Naive B cell (primary cell): ENCODE results near the gene AFAP1. TPM values are rescaled to one million over a fixed set of nuclear protein-coding genes. Genes with fewer than 3 reads are reported as not detected.

Experiments used
- ATAC-seq, 2 donors: fragments of 150-1000 bp; cut with Tn5 transposase; 2 replicates each; pipeline ENCODE4 v1.10.0; 2021; ENCODE audit warnings: low read depth in 2 of 2, mild to moderate bottlenecking in 2 of 2, moderate library complexity in 2 of 2
- DNase-seq: peaks from one replicate; pipeline ENCODE4 v3.0.0; 2022
- H3K27ac Mint-ChIP-seq, 6 donors: one replicate each; pipeline ENCODE4 v1.8.0; 2020 to 2022; ENCODE audit warnings: mild to moderate bottlenecking in 6 of 6, mixed read lengths in 6 of 6, moderate library complexity in 5 of 6, inconsistent platforms in 2 of 6
- H3K27me3 Mint-ChIP-seq, 3 donors: one replicate each; pipeline ENCODE4 v1.8.0; 2021 to 2022; ENCODE audit warnings: mixed read lengths in 3 of 3, mild to moderate bottlenecking in 1 of 3
- H3K36me3 Mint-ChIP-seq, 2 donors: one replicate each; pipeline ENCODE4 v1.8.0; 2020 to 2022; ENCODE audit warnings: mixed read lengths in 2 of 2, inconsistent platforms in 1 of 2, mild to moderate bottlenecking in 1 of 2
- H3K4me1 Mint-ChIP-seq, 3 donors: one replicate each; pipeline ENCODE4 v1.8.0; 2020 to 2022; ENCODE audit warnings: mixed read lengths in 3 of 3, inconsistent platforms in 1 of 3, mild to moderate bottlenecking in 1 of 3, moderate library complexity in 1 of 3
- H3K4me3 Mint-ChIP-seq, 8 donors: one replicate each; pipeline ENCODE4 v1.8.0; 2020 to 2022; ENCODE audit warnings: mild to moderate bottlenecking in 8 of 8, mixed read lengths in 8 of 8, moderate library complexity in 8 of 8, inconsistent platforms in 2 of 8
- H3K9me3 Mint-ChIP-seq, 7 donors: one replicate each; pipeline ENCODE4 v1.8.0; 2020 to 2022; ENCODE audit warnings: mixed read lengths in 7 of 7, mild to moderate bottlenecking in 5 of 7, inconsistent platforms in 2 of 7, moderate library complexity in 1 of 7
- polyA plus RNA-seq, 6 donors: library from polyadenylated mRNA; unstranded; fragments of 300-500 nt; fragmentation: Illumina TruSeq; gene quantifications; one replicate each; pipeline ENCODE4 v1.2.3, GENCODE V29; 2021; ENCODE audit warnings: low read depth in 6 of 6

The AFAP1 gene
- polyA plus RNA-seq, 6 donors from 2014 or later, result not detected

DNA sequence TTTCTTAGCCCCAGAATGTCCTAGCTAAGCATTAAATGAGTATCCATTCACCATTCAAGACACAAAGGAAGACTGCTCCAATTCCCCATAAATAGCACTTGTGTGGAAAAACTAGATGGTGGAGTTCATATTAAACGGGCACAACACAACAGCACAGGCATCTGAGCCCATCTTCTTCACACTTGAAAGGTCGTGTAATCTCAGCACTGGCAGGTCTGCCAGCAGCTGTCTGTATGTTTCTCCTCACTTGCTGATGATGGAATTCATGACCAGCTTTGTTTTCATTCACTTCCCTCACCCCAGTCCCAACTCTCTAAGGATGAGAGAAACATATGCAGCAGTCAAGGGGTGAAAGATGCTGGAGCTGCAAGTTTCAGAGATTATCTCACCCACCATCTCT is 148.7 kb downstream of the AFAP1 start:
- peaks cover 0 to 6% (median 3%) of the 10 kb centered on the region in 3 donors for H3K4me1 Mint-ChIP-seq
- peaks cover 0 to 1% (median 0%) of the 10 kb centered on the region in 7 donors for H3K9me3 Mint-ChIP-seq
- H3K4me3 Mint-ChIP-seq, result no peak overlapping the region
- peaks cover 0 to 21% (median 17%) of the 10 kb centered on the region in 3 donors for H3K27me3 Mint-ChIP-seq
- H3K27ac Mint-ChIP-seq, result no peak overlapping the region
- ATAC-seq, result no peak
- no peak for DNase-seq
- no peaks in the 10 kb centered on the region for H3K36me3 Mint-ChIP-seq

DNA sequence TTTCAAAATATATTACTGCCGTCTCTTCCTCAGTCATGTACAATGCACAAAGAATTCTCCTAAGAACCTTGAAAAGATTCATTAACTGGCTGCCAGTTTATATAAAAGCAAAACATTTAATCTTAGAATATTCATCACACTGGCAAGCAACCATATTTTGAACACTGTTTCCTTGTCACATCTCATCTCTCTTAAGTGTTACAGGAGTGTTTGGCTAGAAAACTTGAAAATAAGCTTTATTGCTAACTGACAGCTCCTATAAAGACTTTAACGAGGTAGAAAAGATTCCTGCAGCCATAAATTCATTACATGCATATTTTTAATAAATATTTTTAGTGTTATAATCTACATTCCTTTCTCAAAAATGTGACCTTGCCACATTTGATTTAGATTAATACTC is 149.6 kb downstream of the AFAP1 start:
- peaks cover 0 to 21% (median 17%) of the 10 kb centered on the region in 3 donors for H3K27me3 Mint-ChIP-seq
- no peak overlapping the region for H3K4me3 Mint-ChIP-seq
- H3K27ac Mint-ChIP-seq, result no peak overlapping the region
- ATAC-seq (no peak), DNase-seq (no peak)
- no peaks in the 10 kb centered on the region for H3K36me3 Mint-ChIP-seq
- H3K9me3 Mint-ChIP-seq, result peaks cover 0 to 1% (median 0%) of the 10 kb centered on the region in 7 donors
- peaks cover 0 to 6% (median 3%) of the 10 kb centered on the region in 3 donors for H3K4me1 Mint-ChIP-seq

DNA sequence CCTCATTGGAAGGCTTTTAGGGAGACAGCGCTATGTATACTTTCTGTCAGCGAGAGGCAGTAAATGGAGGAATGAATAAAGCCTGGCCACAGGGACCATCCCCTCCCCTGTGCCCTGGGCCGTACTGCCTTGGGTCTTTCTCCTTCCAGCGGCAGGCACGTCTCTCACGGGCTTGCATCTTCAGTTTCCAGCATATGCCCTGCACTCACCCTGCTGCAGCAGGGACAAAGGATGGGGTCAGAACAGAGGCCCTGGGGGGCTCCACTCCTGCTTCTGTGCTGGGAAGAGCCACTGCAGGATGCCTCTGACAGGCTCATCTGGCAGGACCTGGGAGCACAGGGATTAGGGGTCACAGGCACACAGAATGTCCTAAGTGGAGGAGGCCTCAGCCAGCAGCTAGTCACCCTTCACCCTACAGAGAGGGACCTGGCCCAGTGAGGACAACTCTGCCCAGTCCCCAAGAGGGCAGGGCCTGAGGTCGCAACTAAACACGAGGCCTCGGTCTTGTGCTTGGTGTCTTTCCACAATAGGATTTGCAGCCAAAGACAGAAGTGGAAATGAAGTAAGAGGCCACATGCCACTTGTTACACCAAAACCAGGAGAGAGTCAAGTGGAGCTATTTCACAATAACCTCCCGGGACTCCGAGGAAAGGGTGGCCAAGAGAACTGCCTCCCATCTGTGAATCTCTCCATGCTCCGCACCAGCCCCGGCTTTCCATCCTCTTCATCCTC is 150.8 kb downstream of the AFAP1 start:
- ATAC-seq (no peak), DNase-seq (no peak)
- Mint-ChIP-seq H3K36me3 (no peaks in the 10 kb centered on the region), H3K4me1 (peaks cover 0 to 6% (median 3%) of the 10 kb centered on the region in 3 donors), H3K27ac (no peak overlapping the region), H3K27me3 (peaks cover 0 to 24% (median 17%) of the 10 kb centered on the region in 3 donors), H3K4me3 (no peak overlapping the region), H3K9me3 (peaks cover 0 to 1% (median 0%) of the 10 kb centered on the region in 7 donors)

DNA sequence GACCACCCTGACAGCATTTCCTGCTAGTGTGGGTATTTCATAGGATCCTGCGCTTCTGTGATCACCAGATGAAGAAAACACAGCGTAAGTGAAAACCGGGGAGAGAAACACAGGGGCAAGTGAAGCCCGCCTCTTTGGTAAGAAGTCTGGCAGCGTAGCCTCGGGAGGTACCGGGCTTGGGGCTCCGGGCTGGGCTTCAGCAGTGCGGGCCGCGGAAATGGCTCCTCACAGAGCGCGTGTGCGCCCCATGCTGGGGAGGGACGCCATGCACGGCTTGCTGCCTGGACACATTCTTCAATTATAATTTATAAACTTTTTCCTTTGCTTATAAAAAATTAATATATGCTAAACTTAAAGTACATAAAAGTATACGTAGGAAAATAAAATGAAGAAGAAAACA is 151.5 kb downstream of the AFAP1 start:
- H3K36me3 Mint-ChIP-seq, result no peaks in the 10 kb centered on the region
- peaks cover 0 to 6% (median 3%) of the 10 kb centered on the region in 3 donors for H3K4me1 Mint-ChIP-seq
- DNase-seq, result no peak
- H3K9me3 Mint-ChIP-seq, result peaks cover 0 to 1% (median 0%) of the 10 kb centered on the region in 7 donors
- no peak for ATAC-seq
- no peak overlapping the region for H3K27ac Mint-ChIP-seq
- H3K4me3 Mint-ChIP-seq, result no peak overlapping the region
- H3K27me3 Mint-ChIP-seq, result peaks cover 5 to 30% (median 23%) of the 10 kb centered on the region in 3 donors

DNA sequence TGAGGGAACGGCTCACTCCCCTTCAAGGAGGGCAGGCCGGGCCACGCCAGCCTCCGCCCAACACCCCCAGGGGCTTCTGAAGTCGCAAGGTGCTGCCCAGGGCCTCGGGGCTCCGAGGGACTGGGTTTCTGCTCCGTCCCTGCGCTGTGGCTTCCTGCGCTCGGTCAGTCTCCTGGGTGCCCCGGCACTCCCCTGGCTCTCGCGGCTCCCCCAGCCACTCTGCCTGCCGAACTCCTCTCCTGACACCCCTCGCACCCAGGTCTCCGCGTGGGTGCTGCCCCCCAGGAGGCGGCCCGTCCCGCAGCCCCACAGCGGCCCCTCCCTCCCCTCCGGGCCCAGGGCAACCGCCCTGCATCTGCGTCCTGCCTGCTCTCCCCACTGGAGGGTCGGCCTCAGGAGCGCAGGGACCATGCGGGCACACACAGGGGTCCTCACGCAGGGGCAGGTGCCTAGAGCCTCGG is 151.9 kb downstream of the AFAP1 start:
- peaks cover 0 to 1% (median 0%) of the 10 kb centered on the region in 7 donors for H3K9me3 Mint-ChIP-seq
- ATAC-seq, result no peak
- no peak overlapping the region for H3K27ac Mint-ChIP-seq
- DNase-seq, result no peak
- no peak overlapping the region for H3K4me3 Mint-ChIP-seq
- H3K4me1 Mint-ChIP-seq, result peaks cover 0 to 6% (median 3%) of the 10 kb centered on the region in 3 donors
- peaks cover 5 to 30% (median 23%) of the 10 kb centered on the region in 3 donors for H3K27me3 Mint-ChIP-seq
- no peaks in the 10 kb centered on the region for H3K36me3 Mint-ChIP-seq

DNA sequence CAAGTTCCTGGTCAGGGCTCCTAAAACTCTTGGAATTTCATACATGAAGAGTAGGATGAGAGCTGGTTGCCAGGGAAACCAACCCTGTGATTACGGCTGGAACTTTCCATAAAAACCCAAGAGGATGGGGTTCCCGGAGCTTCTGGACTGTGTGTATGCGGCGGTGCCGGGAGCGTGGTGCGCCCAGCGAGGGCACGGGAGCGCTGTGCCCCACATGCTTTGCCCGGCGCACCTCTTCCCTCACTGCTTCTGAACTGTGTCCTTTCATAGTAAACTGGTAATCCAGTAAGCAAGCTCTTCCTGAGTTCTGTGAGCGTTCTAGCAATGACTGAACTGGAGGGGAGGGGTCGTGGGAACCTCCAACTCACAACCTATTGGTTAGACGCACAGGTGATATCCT is 152.6 kb downstream of the AFAP1 start:
- Mint-ChIP-seq H3K36me3 (no peaks in the 10 kb centered on the region), H3K27me3 (peaks cover 5 to 27% (median 25%) of the 10 kb centered on the region in 3 donors), H3K4me1 (no peaks in the 10 kb centered on the region), H3K4me3 (no peak overlapping the region), H3K9me3 (no peaks in the 10 kb centered on the region), H3K27ac (no peak overlapping the region)
- DNase-seq (no peak), ATAC-seq (no peak)

DNA sequence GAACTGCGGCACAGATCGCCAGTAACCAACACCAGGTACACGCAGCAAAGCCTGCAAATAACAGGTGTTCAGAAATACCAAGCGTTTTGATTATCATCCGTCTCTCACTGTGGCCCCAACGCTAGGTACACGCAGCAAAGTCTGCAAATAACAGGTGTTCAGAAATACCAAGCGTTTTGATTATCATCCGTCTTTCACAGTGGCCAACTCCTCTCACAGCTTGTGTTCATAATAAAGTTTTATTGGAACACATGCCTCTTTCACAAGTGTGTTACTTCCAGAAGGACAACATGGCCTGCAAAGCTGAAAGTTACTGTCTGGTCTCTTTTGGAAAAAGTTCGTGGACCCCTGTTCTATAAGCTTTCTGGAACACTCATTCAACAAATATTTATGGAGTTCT is 153.1 kb downstream of the AFAP1 start:
- no peak overlapping the region for H3K27ac Mint-ChIP-seq

DNA sequence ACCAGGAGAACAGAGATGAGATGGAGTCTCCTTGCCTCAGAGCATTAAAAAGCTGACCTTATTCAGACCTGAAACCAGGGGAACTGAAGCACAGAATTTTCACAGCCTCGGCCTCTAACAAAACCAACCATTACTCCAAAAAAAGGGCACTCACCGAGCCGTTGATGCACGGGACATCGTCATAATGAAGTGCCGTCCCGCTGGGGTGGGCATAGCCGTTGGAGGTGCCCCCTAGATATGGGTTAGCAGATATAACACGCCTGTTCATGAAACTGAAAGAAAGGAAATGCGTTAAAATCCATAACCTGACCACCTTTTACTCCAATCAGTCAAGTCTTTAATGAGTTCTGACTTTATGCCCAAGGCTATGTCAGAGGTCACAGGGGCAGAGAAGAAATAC is 153.6 kb downstream of the AFAP1 start:
- peaks cover 5 to 29% (median 24%) of the 10 kb centered on the region in 3 donors for H3K27me3 Mint-ChIP-seq
- H3K4me3 Mint-ChIP-seq, result no peak overlapping the region
- ATAC-seq (no peak), DNase-seq (no peak)
- H3K4me1 Mint-ChIP-seq, result no peaks in the 10 kb centered on the region
- H3K9me3 Mint-ChIP-seq, result no peaks in the 10 kb centered on the region
- no peak overlapping the region for H3K27ac Mint-ChIP-seq
- H3K36me3 Mint-ChIP-seq, result no peaks in the 10 kb centered on the region

More for the DNA sequence above, 153.1 kb downstream of the AFAP1 start:
- no peak overlapping the region for H3K4me3 Mint-ChIP-seq
- ATAC-seq (no peak), DNase-seq (no peak)
- peaks cover 5 to 28% (median 24%) of the 10 kb centered on the region in 3 donors for H3K27me3 Mint-ChIP-seq
- no peaks in the 10 kb centered on the region for H3K9me3 Mint-ChIP-seq
- no peaks in the 10 kb centered on the region for H3K36me3 Mint-ChIP-seq
- H3K4me1 Mint-ChIP-seq, result no peaks in the 10 kb centered on the region

DNA sequence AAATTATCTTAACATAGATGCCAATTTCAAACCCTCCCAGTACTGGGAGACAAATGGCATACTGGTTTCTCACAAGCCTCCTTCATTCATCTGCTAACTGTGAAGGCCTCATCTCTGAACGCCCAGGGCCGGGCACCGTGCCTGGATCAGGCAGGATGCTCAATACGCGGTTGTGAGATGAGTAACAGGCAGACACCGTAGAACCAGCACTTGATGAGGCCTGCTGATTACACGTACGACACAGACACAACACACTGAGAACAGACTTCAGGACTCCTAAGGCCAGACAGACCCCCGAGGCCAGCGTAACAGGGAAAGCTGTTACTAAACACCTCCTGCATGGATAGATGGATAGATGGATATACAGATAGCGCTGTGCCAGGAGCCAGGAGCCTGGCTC is 154.6 kb downstream of the AFAP1 start:
- ATAC-seq, result no peak
- Mint-ChIP-seq H3K4me3 (no peak overlapping the region), H3K9me3 (no peaks in the 10 kb centered on the region), H3K27ac (no peak overlapping the region), H3K36me3 (no peaks in the 10 kb centered on the region), H3K27me3 (peaks cover 5 to 29% (median 23%) of the 10 kb centered on the region in 3 donors), H3K4me1 (no peaks in the 10 kb centered on the region)
- DNase-seq, result no peak

DNA sequence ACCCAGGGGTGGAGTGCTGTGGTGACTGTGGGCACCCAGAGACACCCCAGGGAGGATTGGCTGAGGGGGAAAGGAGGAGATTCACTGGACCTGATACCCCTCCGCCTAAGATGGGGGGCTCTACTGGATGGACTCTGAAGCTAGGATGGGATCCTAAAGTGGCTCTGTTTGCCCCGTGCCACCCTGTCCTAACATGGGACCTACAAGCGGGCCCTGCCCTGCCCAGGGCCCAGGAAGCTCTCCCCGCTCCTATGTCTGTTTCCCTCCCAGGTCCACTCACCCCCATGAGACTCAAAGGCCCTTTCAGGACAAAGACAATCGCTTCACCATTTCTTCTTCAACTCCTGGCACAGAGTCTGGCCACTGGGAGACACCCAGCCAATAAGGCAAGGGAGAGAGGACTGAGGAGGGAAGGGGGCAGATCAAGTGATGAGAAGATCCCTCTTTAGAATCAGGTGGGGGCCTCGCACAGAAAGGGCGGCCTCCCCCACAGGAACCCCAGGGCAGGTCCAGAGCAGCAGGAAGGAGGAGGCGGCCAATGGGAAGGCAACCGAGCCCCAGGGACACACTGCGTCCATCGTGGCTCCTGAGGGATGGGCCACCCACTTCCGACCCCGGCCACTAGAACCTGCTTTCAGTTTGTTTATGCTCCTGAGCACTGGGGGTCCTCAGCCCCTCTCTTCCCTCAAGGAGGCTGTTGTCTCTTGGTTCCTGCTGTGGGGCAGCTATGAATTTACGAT is 155.4 kb downstream of the AFAP1 start:
- ATAC-seq (no peak), DNase-seq (no peak)
- H3K36me3 Mint-ChIP-seq, result no peaks in the 10 kb centered on the region
- H3K27ac Mint-ChIP-seq, result no peak overlapping the region
- peaks cover 5 to 29% (median 16%) of the 10 kb centered on the region in 3 donors for H3K27me3 Mint-ChIP-seq
- no peak overlapping the region for H3K4me3 Mint-ChIP-seq
- H3K9me3 Mint-ChIP-seq, result no peaks in the 10 kb centered on the region
- no peaks in the 10 kb centered on the region for H3K4me1 Mint-ChIP-seq

DNA sequence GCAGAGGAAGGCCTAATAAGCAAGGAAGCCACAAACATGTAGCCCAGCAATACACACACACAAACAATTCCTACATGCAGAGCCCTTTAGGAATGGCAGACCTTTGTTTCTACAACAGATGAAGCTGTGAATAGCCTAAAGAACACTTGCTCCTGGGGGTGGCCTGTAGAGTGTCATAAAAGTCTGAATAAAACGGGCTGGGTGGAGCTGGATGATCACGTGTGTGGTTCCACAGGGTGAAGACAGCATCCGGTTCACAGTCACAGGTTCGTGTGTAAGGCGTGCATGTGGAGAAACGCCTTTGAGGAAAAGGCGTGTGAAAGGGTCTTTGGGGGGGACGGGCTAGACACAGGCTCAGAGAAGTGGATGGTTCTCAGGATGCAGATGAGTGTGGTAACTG is 156.1 kb downstream of the AFAP1 start:
- peaks cover 5 to 29% (median 10%) of the 10 kb centered on the region in 3 donors for H3K27me3 Mint-ChIP-seq
- no peaks in the 10 kb centered on the region for H3K9me3 Mint-ChIP-seq
- H3K27ac Mint-ChIP-seq, result no peak overlapping the region
- H3K36me3 Mint-ChIP-seq, result no peaks in the 10 kb centered on the region
- DNase-seq, result no peak
- peak overlapping the region in 1 of 8 donors; percentile 0 for H3K4me3 Mint-ChIP-seq
- ATAC-seq, result no peak
- no peaks in the 10 kb centered on the region for H3K4me1 Mint-ChIP-seq

DNA sequence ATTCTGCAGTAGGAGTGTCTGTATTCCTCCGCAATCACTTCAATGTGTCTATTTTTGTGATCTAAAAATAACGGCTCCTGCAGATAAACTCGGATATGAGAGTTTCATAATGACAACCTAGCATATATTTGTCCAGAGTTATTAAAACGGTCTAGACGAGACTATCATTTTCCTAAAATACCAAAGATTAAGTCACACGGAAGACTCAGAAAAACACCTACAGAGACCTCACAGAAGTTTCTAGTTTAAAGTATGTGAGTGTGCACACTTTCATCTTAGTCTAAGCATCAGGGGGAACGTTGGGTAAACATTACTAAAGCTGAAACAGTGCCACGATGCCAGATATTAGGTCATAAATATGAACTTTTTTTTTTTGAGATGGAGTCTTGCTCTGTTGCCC is 156.9 kb downstream of the AFAP1 start:
- DNase-seq, result no peak
- Mint-ChIP-seq H3K36me3 (no peaks in the 10 kb centered on the region), H3K4me1 (no peaks in the 10 kb centered on the region), H3K27me3 (peaks cover 9 to 35% (median 10%) of the 10 kb centered on the region in 3 donors), H3K27ac (no peak overlapping the region), H3K4me3 (no peak overlapping the region), H3K9me3 (no peaks in the 10 kb centered on the region)
- no peak for ATAC-seq

DNA sequence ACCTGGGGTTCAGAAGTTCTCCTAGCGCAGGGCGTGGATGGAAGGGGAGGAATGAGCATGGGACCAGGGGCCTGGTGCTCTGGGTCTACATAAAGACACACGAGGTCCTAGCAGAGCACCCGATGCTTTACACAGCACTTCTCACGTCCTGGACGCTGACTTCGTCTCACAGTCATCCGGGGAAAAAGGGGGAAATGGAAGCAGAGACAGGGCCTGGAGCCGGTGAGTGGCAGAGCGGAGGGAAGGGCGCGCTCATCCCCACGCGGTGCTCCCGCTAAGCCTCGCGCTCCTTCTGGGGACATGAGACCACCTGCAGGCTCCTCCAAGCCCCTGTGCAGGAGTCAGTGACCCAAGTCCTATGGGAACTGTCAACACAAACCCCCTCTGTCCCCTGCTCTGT is 157.7 kb downstream of the AFAP1 start:
- Mint-ChIP-seq H3K4me3 (no peak overlapping the region), H3K36me3 (no peaks in the 10 kb centered on the region), H3K27ac (no peak overlapping the region), H3K4me1 (no peaks in the 10 kb centered on the region), H3K9me3 (no peaks in the 10 kb centered on the region), H3K27me3 (peaks cover 10 to 34% (median 11%) of the 10 kb centered on the region in 3 donors)
- DNase-seq (no peak), ATAC-seq (no peak)

DNA sequence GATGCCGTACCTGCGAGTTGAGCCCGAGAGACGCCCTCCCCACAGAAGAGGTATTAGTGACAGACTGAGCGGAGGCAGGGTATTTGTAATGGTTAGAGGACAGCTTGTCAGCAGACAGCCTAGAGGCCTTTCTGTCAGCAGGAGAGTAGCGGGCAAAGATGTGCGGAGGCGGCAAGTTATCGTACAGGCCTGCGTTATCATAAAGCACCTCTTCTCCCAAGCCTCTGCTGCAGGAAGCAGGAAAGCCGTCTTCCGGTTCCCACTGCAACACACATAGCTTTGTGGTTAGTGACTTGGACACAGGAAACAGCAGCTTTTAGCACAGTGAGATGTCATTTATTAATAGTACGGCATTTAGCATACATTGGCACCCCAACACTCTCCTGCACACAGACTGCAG is 158.3 kb downstream of the AFAP1 start:
- Mint-ChIP-seq H3K27me3 (peaks cover 10 to 34% (median 17%) of the 10 kb centered on the region in 3 donors), H3K4me1 (no peaks in the 10 kb centered on the region), H3K9me3 (no peaks in the 10 kb centered on the region), H3K36me3 (no peaks in the 10 kb centered on the region), H3K27ac (no peak overlapping the region), H3K4me3 (no peak overlapping the region)
- DNase-seq (no peak), ATAC-seq (no peak)
